Parathyroid adenoma (tissue), 2 donors: Measurements from ENCODE around the gene EXTL1.

Experiments
- H2AFZ ChIP-seq: fragments of 300-600 bp; sonication (generic); one replicate; pipeline ENCODE4 v1.7.0; 2017; ENCODE audit warnings: antibody characterized with exemption, mild to moderate bottlenecking
- H3K27ac ChIP-seq: fragments of 300-600 bp; sonication (generic); one replicate; pipeline ENCODE4 v1.7.0; 2017
- H3K27me3 ChIP-seq: fragments of 300-600 bp; sonication (generic); one replicate; pipeline ENCODE4 v1.7.0; 2017; ENCODE audit warnings: low read length; ENCODE audit not compliant: control insufficient read depth, insufficient read depth
- H3K36me3 ChIP-seq: fragments of 300-600 bp; sonication (generic); one replicate; pipeline ENCODE4 v1.7.0; 2017; ENCODE audit warnings: low read length; ENCODE audit not compliant: control insufficient read depth, insufficient read depth
- H3K4me1 ChIP-seq: fragments of 300-600 bp; sonication (generic); one replicate; pipeline ENCODE4 v1.7.0; 2017; ENCODE audit warnings: control low read depth
- H3K4me2 ChIP-seq: fragments of 300-600 bp; sonication (generic); one replicate; pipeline ENCODE4 v1.7.0; 2017; ENCODE audit warnings: low read length
- H3K4me3 ChIP-seq: fragments of 300-600 bp; sonication (generic); one replicate; pipeline ENCODE4 v1.7.0; 2017; ENCODE audit warnings: low read depth, low read length
- H3K79me2 ChIP-seq: fragments of 300-600 bp; sonication (generic); one replicate; pipeline ENCODE4 v1.7.0; 2017; ENCODE audit warnings: control low read depth
- H3K9ac ChIP-seq: fragments of 300-600 bp; sonication (generic); one replicate; pipeline ENCODE4 v1.7.0; 2017; ENCODE audit warnings: mild to moderate bottlenecking
- H3K9me3 ChIP-seq: fragments of 300-600 bp; sonication (generic); one replicate; pipeline ENCODE4 v1.7.0; 2017; ENCODE audit warnings: low read length; ENCODE audit not compliant: control insufficient read depth
- CTCF ChIP-seq: fragments of 300-600 bp; sonication (generic); IDR thresholded peaks from one replicate; pipeline ENCODE4 v1.7.0; 2017; ENCODE audit warnings: antibody characterized with exemption, mild to moderate bottlenecking
- donor health status: primary hyperparathyroidism.

EXTL1 gene

GRCh38 chr1:26003756-26004155, 17.8 kb upstream of the EXTL1 start:
- H3K9me3 ChIP-seq: no peaks in the 10 kb centered on the region
- H3K4me3 ChIP-seq: no peak overlapping the region
- no peaks in the 10 kb centered on the region for H3K27me3 ChIP-seq
- H2AFZ ChIP-seq: no peak overlapping the region
- no peak overlapping the region for H3K27ac ChIP-seq
- H3K9ac ChIP-seq: no peak overlapping the region
- peaks cover under 1% of the 10 kb centered on the region for H3K4me1 ChIP-seq
- H3K4me2 ChIP-seq: no peak overlapping the region
- no peaks in the 10 kb centered on the region for H3K79me2 ChIP-seq
- H3K36me3 ChIP-seq: no peaks in the 10 kb centered on the region
- no peak for TF ChIP-seq CTCF

GRCh38 chr1:26005434-26006105, 16.0 kb upstream of the EXTL1 start:
- H3K9me3 ChIP-seq: no peaks in the 10 kb centered on the region
- H3K27me3 ChIP-seq: no peaks in the 10 kb centered on the region
- no peak overlapping the region for H3K4me2 ChIP-seq
- no peak overlapping the region for H3K27ac ChIP-seq
- no peaks in the 10 kb centered on the region for H3K4me1 ChIP-seq
- H2AFZ ChIP-seq: no peak overlapping the region
- H3K36me3 ChIP-seq: no peaks in the 10 kb centered on the region
- no peaks in the 10 kb centered on the region for H3K79me2 ChIP-seq
- TF ChIP-seq CTCF: no peak
- H3K4me3 ChIP-seq: no peak overlapping the region
- no peak overlapping the region for H3K9ac ChIP-seq

GRCh38 chr1:26006710-26007109, 14.9 kb upstream of the EXTL1 start:
- Histone ChIP-seq H3K9ac (no peak overlapping the region), H3K36me3 (no peaks in the 10 kb centered on the region), H3K27me3 (no peaks in the 10 kb centered on the region), H3K4me2 (no peak overlapping the region), H3K27ac (no peak overlapping the region), H2AFZ (no peak overlapping the region), H3K9me3 (no peaks in the 10 kb centered on the region), H3K79me2 (no peaks in the 10 kb centered on the region), H3K4me1 (no peaks in the 10 kb centered on the region), H3K4me3 (no peak overlapping the region)
- TF ChIP-seq CTCF: no peak

- no peaks in the 10 kb centered on the region for H3K79me2 ChIP-seq
- no peak overlapping the region for H2AFZ ChIP-seq
- no peak overlapping the region for H3K9ac ChIP-seq
- H3K4me2 ChIP-seq: no peak overlapping the region
- H3K4me1 ChIP-seq: no peaks in the 10 kb centered on the region
- no peaks in the 10 kb centered on the region for H3K36me3 ChIP-seq
- H3K27me3 ChIP-seq: no peaks in the 10 kb centered on the region
- no peak for TF ChIP-seq CTCF
- H3K4me3 ChIP-seq: no peak overlapping the region
- no peaks in the 10 kb centered on the region for H3K9me3 ChIP-seq
- no peak overlapping the region for H3K27ac ChIP-seq
Measured at GRCh38 chr1:26009796-26010447, 11.7 kb upstream of the EXTL1 start.

- no peak for TF ChIP-seq CTCF
Measured at GRCh38 chr1:26010825-26011224, 10.8 kb upstream of the EXTL1 start.

More at GRCh38 chr1:26010825-26011224, 10.8 kb upstream of the EXTL1 start:
- Histone ChIP-seq H3K36me3 (no peaks in the 10 kb centered on the region), H3K4me3 (no peak overlapping the region), H3K4me2 (no peak overlapping the region), H3K27me3 (no peaks in the 10 kb centered on the region), H2AFZ (no peak overlapping the region), H3K9ac (no peak overlapping the region), H3K27ac (no peak overlapping the region), H3K79me2 (no peaks in the 10 kb centered on the region), H3K9me3 (no peaks in the 10 kb centered on the region), H3K4me1 (no peaks in the 10 kb centered on the region)
